SKM-1 (cell line): ENCODE data around the gene APOBEC3H.

Experiments used
- DNase-seq: peaks from one replicate; lab custom pipeline; 2025; ENCODE audit not compliant: unreplicated experiment; lab: John Stamatoyannopoulos, UW

APOBEC3H gene

DNA sequence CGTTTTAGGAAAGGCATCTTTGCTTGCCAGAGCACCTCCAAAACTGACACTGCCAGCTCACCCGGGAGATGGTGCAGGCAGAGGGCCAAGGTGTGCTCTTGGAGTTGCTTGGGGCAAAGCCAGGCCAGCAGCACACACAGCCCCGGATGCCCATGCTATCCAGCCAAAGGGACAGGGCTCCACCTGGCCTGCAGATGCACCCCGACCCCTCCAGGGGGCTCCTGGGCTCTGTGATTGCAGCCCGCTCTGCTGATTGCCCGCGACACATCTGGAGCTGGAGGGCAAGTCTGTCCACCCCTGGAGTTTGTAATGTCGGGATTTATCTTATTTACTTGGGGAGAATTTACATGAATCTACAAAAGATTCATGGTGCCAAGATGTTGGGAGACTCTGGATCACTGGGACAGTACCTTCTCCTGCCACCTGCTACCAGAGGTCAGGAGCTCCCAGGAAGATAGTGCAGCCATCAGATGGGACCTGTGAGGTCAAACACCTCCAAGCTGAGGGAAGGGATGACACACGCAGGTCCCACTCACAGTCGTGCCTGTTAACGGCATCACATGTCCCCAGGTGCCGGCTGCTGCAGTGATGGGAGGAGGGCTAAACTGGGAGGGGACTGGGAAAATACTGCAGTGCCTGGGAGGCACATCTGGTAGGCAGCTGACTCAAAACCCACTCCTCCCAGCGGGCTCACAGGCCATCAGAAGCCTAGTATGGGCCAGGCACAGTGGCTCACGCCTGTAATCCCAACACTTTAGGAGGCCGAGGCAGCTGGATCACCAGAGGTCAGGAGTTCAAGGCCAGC lies 38.2 kb downstream of the APOBEC3H start:
- no peak for DNase-seq

DNA sequence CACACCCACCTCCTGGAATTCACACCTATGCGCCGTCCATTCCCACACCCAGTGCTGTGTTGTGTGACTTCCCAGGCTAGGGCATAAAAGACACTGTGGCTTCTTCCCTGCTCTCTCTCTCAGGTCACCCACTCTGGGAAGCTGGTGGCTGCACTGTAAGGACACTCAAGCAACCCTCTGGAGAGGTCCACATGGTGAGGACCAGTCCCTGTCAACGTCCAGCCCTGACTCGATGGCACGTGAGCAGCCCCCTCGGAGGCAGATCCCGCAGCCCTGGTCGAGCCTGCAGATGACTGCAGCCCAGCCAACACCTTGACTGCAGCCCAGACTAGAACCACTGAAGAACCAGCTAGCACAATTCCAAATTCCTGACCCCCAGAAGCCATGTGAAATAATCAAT lies 39.3 kb downstream of the APOBEC3H start:
- DNase-seq = no peak

DNA sequence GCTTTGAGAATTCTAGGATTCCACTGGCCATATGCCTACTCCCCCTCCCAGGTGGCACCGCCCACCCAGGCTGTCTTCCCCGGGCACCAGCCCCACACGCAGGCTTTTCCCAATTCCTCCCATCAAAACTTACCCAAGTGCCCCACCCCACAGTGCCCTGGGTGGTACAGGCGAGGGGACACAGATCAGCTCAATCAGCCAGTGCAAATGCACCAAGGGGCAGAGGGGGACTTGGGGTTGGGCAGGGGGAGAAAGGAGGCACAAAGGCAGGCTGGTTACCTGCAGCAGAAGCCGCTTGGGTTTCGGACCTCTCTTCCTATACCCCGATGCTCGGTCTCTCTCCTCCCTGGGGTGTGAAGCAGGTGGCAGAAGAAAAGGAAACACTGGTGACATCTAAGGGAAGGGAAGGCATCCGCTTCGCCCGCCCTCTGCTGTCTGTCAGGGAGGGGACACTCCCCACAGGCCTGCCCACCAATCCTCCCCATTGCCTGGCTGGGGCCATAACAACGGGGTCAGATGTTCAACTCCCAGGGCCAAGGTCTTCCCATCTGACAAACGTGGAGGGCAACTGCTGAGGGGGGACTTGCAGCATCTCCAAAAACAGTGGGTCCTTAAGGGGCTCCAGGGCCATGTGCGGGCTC lies 41.4 kb downstream of the APOBEC3H start:
- no peak for DNase-seq

DNA sequence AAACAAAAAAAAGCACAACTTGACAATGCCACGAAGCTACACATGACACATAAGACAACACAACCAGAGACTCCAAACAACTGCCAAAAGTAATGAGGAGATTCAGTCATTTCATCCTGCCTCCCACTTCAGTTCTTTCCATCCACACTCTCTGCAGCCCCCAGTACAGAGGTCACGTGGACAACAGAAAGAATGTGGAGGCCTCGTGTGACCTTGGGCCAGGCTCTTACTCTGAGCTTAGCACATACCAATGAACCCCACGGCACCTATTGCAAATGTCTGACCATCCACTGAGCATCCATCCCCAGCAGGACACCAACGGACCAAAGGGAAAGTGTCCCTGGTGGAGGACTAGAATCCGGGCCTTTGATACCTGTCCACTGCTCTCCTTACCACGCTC lies 42.9 kb downstream of the APOBEC3H start:
- no peak for DNase-seq

DNA sequence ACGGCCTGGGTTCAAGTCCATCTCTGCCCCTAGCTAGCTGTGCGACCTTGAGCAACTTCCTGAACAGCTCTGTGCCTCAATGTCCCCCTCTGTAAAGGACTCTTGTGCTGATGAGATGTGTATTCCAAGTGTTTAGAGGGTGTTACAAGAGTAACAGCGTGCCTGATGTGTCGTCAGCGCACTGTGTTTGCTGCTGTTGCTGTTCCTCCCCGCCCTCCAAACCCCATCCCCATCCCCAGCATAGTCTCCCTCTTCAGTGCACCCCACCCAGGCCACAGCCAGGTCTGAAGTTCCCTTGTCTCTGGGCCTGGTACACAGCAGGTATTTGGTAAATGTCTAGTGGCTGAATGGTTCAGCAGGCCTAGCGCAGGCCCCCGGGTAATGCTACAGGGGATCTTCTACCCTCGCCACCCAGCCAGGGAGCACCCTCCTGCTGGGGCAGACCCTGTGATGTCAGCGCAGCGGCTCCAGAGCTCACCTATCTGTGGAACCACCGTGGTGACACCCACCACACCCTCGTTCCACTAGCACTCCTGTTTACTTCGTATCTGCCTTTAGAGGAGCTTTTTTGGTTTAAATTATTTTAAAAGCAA lies 45.1 kb downstream of the APOBEC3H start:
- no peak for DNase-seq

DNA sequence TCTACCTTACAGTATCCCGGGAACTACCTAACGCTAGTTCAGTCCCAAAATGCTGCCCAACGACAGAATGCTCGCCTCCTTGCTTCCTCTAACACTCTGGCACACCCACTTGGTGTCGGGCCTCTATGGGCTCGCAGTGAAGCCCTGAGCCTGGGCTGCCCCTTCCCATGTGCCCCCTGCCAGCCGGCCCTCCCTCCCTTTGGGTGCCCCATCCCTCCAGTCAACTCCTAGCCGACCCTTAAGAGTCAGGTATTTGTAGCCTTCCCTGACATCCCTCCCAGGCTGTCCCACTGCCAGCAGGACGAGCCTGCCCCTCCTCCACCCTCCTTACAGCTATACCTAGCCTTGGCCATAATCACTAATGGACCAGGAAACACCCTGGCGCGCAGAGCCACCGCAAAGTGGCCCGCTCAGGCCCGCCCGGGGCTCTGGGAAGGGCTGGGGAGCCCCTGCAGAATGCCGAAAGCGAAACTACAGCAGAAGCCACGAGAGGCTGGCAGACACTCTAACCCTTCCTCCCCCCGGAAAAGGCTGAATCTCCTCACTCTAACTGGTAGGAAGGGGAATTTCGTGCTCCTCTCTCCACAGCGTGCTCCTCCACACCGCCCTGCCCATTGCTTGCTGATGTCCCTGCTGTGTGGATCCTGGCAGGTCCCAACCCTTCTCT lies 47.2 kb downstream of the APOBEC3H start:
- DNase-seq = no peak

DNA sequence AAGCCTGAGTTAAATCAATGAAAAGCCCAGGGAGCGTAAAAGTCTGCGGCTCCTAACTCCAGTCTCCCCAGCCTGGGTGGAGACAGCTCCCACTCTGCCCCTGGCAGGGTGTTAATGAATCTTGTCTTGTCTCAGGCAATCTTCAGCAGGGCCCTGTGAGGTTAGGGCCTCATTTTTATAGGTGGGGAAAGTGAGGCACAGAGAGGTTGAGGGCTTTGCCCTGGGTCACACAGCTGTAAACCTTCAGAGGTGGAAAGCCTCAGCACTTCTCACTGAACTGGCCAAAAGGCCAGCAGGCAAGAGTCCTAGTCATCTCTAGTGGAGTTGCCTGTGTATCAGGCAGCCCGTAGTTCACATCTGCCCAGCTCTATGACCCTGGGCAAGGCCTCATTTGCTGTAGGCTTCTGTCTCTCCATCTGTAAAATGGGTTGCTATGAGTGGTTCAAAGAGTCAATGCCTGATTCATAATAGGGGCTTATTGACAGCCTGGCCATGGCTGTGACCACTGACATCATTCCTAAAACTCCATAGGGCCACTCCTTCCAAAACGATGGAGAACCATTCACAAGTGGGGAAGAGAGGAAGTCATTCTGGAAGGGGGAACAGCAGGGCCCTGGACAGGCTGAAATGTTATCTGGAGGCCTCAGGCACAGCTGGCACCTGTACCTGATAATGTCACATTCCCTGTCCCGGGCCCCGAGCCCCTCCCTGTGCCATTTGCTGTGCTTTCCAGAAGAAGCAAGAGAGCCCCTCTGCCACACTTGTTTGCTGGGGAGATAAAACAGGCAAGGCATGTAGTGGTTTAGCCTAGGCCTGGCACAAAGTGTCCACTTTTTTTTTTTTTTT lies 49.4 kb downstream of the APOBEC3H start:
- no peak for DNase-seq

DNA sequence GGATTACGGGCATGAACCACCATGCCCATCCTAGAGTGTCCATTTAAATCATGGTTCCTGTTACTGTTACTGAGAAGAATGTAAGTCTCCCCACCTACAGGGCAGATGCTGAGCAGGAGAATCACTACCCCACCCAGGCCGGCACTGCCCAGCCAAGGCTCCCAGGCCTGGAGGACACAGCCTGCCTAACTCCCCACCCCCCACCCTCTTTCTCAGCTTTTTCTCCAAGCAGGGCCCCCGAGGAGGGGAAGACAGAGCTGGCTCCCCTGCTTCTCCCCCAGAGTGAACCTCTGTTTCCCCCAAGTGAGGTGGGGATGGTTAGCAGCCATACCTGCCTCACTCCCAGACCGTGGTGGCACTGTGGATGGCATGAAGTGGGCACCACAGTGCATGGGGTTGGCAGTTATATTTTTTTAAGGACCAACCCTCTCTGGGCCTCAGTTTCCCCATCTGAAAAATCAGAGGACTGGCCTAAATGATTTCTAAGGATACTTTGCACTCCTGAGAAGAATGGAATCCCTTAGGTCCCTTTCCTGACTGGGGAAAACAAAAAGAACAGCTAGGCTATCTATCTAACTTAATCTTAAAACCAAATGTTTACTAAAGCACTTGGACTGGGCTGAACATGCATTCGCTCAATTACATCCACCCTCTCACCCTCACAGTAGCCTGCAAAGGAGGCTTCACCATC lies 50.4 kb downstream of the APOBEC3H start:
- DNase-seq = no peak

DNA sequence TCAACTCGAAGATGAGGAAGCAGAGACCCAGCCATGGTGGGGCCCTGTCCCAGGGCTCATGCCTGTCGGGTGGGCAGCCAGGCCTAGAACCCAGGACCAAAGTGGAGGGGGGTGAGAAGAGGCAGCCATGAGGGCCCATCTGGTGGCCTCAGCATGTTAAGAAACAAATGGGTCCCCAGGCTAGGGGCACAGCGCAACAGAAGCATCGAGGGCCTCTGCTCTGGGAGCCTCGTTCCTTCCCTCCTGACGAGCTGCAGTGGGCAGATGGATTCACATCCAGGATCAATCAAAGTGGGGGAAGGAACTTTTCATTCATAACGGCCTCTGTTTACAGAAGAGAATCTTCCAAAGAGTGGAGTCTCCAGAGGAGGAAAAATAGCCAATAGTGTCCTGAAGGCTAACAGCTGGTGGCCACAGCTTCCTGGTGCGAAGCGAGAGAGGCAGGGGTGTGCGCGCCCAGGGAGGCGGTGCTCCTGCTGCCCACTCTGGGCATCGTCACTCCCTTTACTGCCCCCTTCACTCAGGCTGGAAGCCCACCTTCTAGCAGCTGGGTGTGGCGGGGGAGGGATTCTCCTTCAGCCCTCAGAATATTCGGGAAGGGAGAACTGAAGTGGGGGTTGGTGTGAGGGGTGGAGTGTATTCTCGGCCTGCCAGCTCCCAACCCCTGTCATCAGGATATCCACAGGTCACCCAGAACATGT lies 51.1 kb downstream of the APOBEC3H start:
- no peak for DNase-seq

DNA sequence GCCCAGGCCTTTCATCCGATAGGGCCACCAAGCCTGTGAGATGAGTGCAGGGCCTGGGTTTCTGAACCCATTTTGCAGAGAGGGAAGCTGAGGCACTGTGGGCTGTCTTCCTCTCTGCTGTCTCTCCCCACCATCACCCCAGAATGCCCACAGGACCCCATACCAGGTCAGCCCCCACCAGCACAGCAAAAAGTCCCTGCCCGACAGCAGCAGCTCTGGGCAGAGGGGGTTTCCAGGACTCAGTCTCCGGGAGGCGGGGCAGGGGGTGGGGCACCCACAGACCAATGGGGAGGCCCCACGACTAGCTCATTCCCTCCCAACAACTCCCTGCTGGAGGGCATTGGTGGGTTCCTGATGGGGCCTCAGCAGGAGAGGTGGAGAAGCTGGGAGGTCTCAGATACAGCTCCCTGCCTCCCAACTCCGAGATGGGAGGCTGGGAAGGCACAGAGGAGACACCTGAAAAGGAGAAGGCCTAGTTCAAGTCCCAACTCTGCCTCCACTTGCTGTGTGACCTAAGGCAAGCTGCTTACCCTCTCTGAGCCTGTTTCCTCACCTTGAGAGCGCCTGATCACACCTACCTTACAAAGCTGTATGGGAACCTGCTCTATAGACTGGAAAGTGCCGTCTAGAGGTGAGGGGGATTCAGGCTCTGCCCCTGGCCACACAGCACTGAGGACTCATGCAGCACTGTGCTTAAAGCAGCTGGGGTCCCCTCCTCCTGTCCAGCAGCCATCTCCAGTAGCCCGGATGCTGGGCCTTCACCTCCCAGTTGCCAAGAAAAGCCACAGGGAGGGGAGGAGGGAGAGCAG lies 51.9 kb downstream of the APOBEC3H start:
- DNase-seq = no peak

DNA sequence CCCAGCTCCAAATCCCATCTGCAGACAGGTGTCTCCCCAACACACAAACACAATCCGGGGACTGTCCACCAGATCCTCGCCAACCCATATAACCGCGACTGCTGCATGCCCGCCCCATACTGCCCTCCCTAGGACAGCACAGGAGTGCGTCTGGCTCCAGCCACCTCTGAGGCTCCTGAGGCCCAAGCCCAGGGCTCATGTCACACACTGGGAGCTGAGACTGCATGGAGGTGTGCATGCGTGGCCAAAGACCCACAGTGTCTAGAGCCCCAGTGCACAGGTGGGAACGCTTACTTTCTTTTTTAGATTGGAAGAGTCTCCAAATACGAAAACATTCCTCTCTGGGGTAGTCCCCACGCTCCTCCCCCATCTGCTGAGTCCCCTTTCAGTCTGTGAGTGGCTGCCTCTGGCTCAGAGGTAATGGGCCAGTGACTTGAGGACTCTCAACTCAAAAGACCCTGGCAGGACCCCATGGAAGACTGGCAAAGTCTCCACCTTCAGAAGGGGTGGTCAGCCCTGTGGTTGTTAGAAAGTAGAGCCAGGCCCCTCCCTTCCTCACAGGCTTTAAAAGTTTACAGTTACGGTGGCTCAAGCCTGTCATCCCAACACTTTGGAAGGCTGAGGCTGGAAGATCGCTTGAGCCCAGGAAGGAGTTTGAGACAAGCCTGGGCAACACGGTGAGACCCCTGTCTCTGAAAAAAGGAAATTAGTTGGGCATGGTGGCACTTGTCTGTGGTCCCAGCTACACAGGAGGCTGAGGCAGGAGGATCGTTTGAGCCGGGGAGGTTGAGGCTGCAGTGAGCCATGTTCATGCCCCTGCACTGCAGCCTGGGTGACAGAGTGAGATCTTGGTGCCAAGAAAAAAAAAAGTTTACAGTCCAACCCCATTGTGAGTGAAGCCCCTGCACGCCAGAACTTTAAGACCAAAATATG lies 53.1 kb downstream of the APOBEC3H start:
- DNase-seq = no peak

DNA sequence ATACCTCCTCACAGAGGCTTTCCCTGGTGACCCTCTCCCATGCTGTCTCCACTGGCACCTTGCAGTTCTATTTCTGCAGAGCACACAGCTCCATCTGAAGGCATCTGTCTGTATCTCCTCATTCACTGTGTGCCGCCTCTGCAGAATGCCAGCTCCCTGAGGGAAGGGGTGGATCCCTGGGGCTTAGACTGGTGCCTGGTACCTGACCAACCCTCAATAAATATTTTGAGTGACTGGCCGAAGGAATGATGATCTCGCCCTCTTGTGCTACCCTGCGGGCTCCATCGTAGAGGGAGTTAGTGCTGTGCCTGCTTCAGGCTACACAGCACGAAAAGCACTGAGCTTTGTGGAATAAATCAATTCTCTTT lies 53.8 kb downstream of the APOBEC3H start:
- no peak for DNase-seq

DNA sequence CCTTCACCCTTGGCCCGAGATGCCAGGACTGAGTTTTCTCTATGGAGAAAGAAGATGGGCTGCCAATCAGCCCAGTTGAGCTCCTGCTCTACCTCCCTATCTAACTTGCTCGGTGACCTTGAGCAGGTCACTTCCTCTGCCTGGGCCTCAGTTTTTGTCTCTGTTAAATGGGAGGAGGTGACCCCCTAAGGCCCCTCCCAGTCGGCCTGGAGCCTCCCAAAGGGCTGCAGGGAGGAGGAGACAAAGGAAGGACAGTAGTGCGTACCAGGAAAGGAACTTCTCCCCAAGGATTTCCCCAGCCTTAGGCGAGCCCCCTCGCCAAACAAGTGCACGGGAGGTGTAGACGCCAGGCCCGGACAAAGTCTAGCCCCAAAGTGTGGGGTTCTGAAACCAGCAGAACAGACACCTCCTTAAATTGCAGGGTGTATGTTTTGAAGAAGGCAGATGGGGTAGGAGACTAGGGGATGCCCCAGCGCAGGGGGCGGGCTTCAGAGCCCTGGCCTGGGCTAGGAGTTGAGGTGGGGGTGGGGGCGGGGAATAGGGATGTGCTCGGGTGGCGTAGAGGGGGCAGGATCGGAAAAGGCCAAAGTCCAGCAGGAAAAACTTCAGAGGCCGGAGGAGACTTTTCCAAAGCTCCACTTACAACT lies 54.4 kb downstream of the APOBEC3H start:
- no peak for DNase-seq

DNA sequence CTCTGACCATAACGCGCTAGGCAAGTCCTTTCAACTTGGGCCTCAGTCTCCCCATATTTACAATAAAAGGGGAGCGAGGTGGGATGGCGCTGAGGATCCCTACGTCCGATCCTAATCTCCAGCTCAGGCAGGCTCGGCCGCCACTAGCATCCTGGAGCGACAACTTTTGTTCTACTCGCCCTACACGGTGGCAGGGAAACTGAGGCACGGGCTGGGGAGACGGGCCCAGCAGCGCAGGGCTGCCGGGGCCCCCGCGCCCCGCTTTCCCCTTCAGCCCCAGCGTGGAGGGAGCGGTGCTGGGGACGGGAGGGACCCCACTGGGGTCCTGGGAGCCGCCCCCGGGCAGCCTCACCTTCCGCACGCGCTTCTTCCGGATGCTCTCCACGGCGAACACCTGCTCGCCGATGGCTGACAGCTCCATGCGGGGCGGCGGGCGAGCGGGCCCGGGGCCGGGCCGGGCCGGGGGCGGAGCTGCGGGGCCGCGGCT lies 55.0 kb downstream of the APOBEC3H start:
- DNase-seq = no peak

DNA sequence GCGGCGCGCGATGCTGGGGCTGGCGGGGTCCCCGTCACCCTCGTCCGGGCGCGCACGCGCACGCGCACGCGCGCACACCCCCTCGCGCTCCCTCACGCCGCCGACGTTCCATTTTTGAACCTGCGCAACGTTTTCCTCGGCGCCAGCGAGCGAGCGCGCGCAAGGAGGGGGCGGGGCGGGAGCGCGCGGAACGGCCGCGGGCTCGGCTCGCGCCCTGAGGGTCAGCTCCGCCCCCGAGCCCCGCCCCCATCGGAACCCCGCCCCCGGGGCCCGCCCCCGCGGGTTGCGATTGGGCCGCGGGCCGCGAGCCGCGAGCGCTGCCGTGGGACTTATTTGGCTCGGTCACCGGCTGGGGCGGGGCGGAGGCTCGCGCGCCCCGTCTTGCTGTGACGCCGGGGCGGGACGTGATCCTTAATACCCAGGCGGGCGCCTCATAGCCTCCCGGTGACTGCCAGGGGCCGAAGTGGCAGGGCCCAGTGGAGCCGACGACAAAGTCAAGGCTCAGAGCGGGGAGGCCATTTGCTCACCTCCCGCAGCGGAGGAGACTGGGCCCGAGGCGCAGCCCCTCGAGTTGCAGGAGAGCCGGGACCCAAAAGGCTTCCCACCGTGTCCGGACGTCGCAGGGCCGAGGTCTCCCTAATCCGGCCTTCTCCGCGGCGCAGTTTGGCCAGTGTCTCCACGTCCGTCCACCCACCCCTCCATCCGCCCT lies 55.6 kb downstream of the APOBEC3H start, which contains the start of gene CBX7:
Gene CBX7, minus strand, starts transcription at position 170 of the 709 bp plus-strand sequence. CDS start 236 bp downstream, outside the sequence.
- DNase-seq = peak; percentile 76

DNA sequence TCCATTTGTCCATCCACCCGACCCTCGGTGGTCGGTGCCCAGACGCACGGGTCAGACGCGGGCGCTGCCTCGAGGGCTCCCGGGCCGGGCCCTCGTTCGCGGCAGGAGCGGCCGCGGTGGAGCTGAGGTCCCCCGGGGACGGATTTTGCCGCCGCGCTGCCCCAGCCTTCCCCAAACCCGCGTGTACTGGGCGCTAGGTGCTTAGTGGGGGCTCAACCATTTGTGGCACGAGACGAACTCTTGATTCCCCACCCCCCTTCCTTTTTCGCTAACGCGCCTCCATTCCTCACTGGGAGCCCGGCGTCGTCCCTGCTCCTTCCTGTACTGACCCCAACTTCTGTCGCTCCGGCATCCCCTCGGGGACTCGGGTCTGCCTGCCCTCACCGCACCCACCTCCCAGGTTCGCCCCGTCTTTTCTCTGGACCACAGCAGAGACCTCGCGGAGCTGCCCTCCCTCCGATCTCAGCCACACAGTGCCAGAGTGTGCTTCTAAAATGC lies 56.2 kb downstream of the APOBEC3H start:
- no peak for DNase-seq
